ENCODE measurements around the gene HOOK2. TPM values are rescaled to one million over a fixed set of nuclear protein-coding genes. Genes with fewer than 3 reads are reported as not detected.

HOOK2 gene
- total RNA-seq, 3 donors from 2014 or later (not counting 1 experiment from before 2014, with no cell fraction given), result 13.3 to 15.3 (median 13.9) TPM

- intact Hi-C loops (cut with micrococcal nuclease), result no loop called here
- H3K4me3 ChIP-seq (ENCODE audit: low read length), result peak overlapping the region; percentile 90
Measured at GRCh38 chr19:12802267-12803106, 27.1 kb upstream of the HOOK2 start.

GRCh38 chr19:12801466-12802266 is 26.3 kb upstream of the HOOK2 start, which contains the start of the genes PRDX2 and THSD8:
Gene PRDX2 (minus strand): TSS chr19:12801800. CDS start chr19:12801261, 539 bp downstream.
Gene THSD8 (plus strand): TSS chr19:12802069. CDS start chr19:12802072, 3 bp downstream.
- Mint-ChIP-seq H3K36me3 (no peaks in the 10 kb centered on the region), H3K27me3 (ENCODE audit: low read depth in 2 of 2) (peaks cover 0 to 12% of the 10 kb centered on the region in 2 donors), H3K4me1 (peaks cover 22 to 30% of the 10 kb centered on the region in 2 donors), H3K9me3 (no peaks in the 10 kb centered on the region), H3K4me3 (peak within 1 kb of the TSS; percentile 88), H3K27ac (no peak within 1 kb of the TSS)
- H3K4me3 ChIP-seq (ENCODE audit: low read length), result peak within 1 kb of the TSS; percentile 90
- intact Hi-C loops (cut with micrococcal nuclease), result no loop called here
- no peaks in the 10 kb centered on the region for H3K9me3 ChIP-seq (ENCODE audit: control insufficient read depth, insufficient read depth, low read length)
- H3K4me1 ChIP-seq (ENCODE audit: control insufficient read depth, insufficient read depth, low read length), result peaks cover 33% of the 10 kb centered on the region
- H3K27me3 ChIP-seq (ENCODE audit: control insufficient read depth, insufficient read depth, low read length), result peaks cover 6% of the 10 kb centered on the region
- H3K36me3 ChIP-seq (ENCODE audit: control insufficient read depth, insufficient read depth, low read length), result no peaks in the 10 kb centered on the region
- WGBS (ENCODE audit: insufficient coverage), result under 1% methylated on average over 78 of the region's 78 CpGs
- ATAC-seq (peak; percentile 58 to 77 (median 68)), DNase-seq (peak in 1 of 2 donors; percentile 81)
- H3K27ac ChIP-seq (ENCODE audit: low read length), result peak within 1 kb of the TSS; percentile 49
- no peak for TF ChIP-seq CTCF (IDR thresholded peaks at IDR 0.05)

More at GRCh38 chr19:12802267-12803106, 27.1 kb upstream of the HOOK2 start:
- ATAC-seq (no peak), DNase-seq (no peak)
- Mint-ChIP-seq H3K27ac (no peak overlapping the region), H3K4me3 (peak overlapping the region; percentile 88), H3K4me1 (peaks cover 26 to 35% of the 10 kb centered on the region in 2 donors), H3K36me3 (no peaks in the 10 kb centered on the region), H3K27me3 (ENCODE audit: low read depth in 2 of 2) (peaks cover 0 to 12% of the 10 kb centered on the region in 2 donors), H3K9me3 (no peaks in the 10 kb centered on the region)
- 56% methylated on average over 22 of the region's 22 CpGs for WGBS (ENCODE audit: insufficient coverage)
- H3K4me1 ChIP-seq (ENCODE audit: control insufficient read depth, insufficient read depth, low read length), result peaks cover 41% of the 10 kb centered on the region
- no peak overlapping the region for H3K27ac ChIP-seq (ENCODE audit: low read length)
- peaks cover 6% of the 10 kb centered on the region for H3K27me3 ChIP-seq (ENCODE audit: control insufficient read depth, insufficient read depth, low read length)
- TF ChIP-seq CTCF (IDR thresholded peaks at IDR 0.05), result no peak
- H3K9me3 ChIP-seq (ENCODE audit: control insufficient read depth, insufficient read depth, low read length), result no peaks in the 10 kb centered on the region
- H3K36me3 ChIP-seq (ENCODE audit: control insufficient read depth, insufficient read depth, low read length), result no peaks in the 10 kb centered on the region

GRCh38 chr19:12800923-12801465 is 25.6 kb upstream of the HOOK2 start:
- H3K36me3 ChIP-seq (ENCODE audit: control insufficient read depth, insufficient read depth, low read length), result no peaks in the 10 kb centered on the region
- no peak overlapping the region for H3K27ac Mint-ChIP-seq
- peak in 1 of 2 donors; percentile 32 for DNase-seq

More at GRCh38 chr19:12800923-12801465, 25.6 kb upstream of the HOOK2 start:
- Mint-ChIP-seq H3K9me3 (no peaks in the 10 kb centered on the region), H3K36me3 (no peaks in the 10 kb centered on the region), H3K27me3 (ENCODE audit: low read depth in 2 of 2) (peaks cover 0 to 12% of the 10 kb centered on the region in 2 donors), H3K4me3 (peak overlapping the region; percentile 88), H3K4me1 (peaks cover 22 to 29% of the 10 kb centered on the region in 2 donors)
- Histone ChIP-seq H3K4me1 (ENCODE audit: control insufficient read depth, insufficient read depth, low read length) (peaks cover 34% of the 10 kb centered on the region), H3K4me3 (ENCODE audit: low read length) (peak overlapping the region; percentile 90), H3K9me3 (ENCODE audit: control insufficient read depth, insufficient read depth, low read length) (no peaks in the 10 kb centered on the region), H3K27ac (ENCODE audit: low read length) (no peak overlapping the region), H3K27me3 (ENCODE audit: control insufficient read depth, insufficient read depth, low read length) (peaks cover 6% of the 10 kb centered on the region)
- WGBS (ENCODE audit: insufficient coverage), result 19% methylated on average over 38 of the region's 38 CpGs
- TF ChIP-seq CTCF (IDR thresholded peaks at IDR 0.05), result no peak
- peak in 1 of 3 donors; percentile 4 for ATAC-seq
- intact Hi-C loops (cut with micrococcal nuclease), result no loop called here
